A549 (cell line): Measurements from ENCODE around the gene IFRD1. TPM values are rescaled to one million over a fixed set of nuclear protein-coding genes. Genes with fewer than 3 reads are reported as not detected.

Source experiments
- ATAC-seq, 2 experiments: fragments of 200-7000 bp in 1 of 2; fragments of >200 bp in 1 of 2; cut with Nextera tagmentation in 1 of 2; cut with Tn5 transposase in 1 of 2; 3 replicates each; pipeline versions ENCODE4 v1.8.0 to v1.9.1; 2018 to 2020; ENCODE audit warnings: mild to moderate bottlenecking in 1 of 2, moderate library complexity in 1 of 2
- CTCF ChIA-PET: fragments of 300-600 bp; sonication (Branson Sonifier 250); formaldehyde crosslinking; extraction: SDS; loops from one replicate; lab custom pipeline; 2021; ENCODE audit warnings: antibody characterized with exemption, inconsistent platforms; lab: Yijun Ruan, JAX
- POLR2A ChIA-PET: fragments of 350-600 bp; formaldehyde crosslinking; extraction: SDS; loops from one replicate; lab custom pipeline; 2021; ENCODE audit warnings: antibody characterized with exemption, inconsistent platforms; lab: Yijun Ruan, JAX
- DNase-seq, 2 experiments: peaks; one replicate each; pipeline versions ENCODE4 v3.0.0 to v3.0.0-alpha.2; 2011 to 2016; ENCODE audit warnings: low read depth in 1 of 2, low spot score in 1 of 2
- FAIRE-seq: peaks from 2 replicates; lab custom pipeline; 2011; peaks lifted over from hg19 to GRCh38; lab: Jason Lieb, UNC
- H3K27ac ChIP-seq, 2 experiments: fragments of >200 bp; sonication (Bioruptor Twin); formaldehyde crosslinking; 3 replicates each; pipeline ENCODE4 v1.5.1; 2016 to 2017
- H3K4me1 ChIP-seq: fragments of >200 bp; sonication (Bioruptor Twin); formaldehyde crosslinking; 3 replicates; pipeline ENCODE4 v1.6.1; 2016
- H3K4me2 ChIP-seq: fragments of >200 bp; sonication (Bioruptor Twin); formaldehyde crosslinking; 3 replicates; pipeline ENCODE4 v1.6.1; 2016
- H3K4me3 ChIP-seq: fragments of >200 bp; sonication (Bioruptor Twin); formaldehyde crosslinking; 3 replicates; pipeline ENCODE4 v1.5.1; 2016
- H3K9me3 ChIP-seq: fragments of >200 bp; sonication (Bioruptor Twin); formaldehyde crosslinking; 3 replicates; pipeline ENCODE4 v1.6.1; 2016
- ATOH8 ChIP-seq: fragments of 250-450 bp; sonication (Bioruptor Pico); IDR thresholded peaks from 2 replicates; pipeline ENCODE4 v1.5.0; 2020; ENCODE audit warnings: low read depth, mild to moderate bottlenecking, moderate library complexity
- BCL3 ChIP-seq: fragments of >200 bp; sonication (Bioruptor Twin); formaldehyde crosslinking; IDR thresholded peaks from 3 replicates; pipeline ENCODE4 v1.6.1; 2016
- BHLHE40 ChIP-seq: IDR thresholded peaks from 2 replicates; pipeline ENCODE4 v1.6.1; 2012; ENCODE audit warnings: low read depth, low read length, inconsistent platforms
- CBX2 ChIP-seq: fragments of 200-600 bp; sonication (generic); IDR thresholded peaks from 2 replicates; pipeline ENCODE4 v1.6.1; 2016; ENCODE audit warnings: low read depth, mild to moderate bottlenecking, borderline replicate concordance
- CBX8 ChIP-seq: fragments of 200-600 bp; sonication (generic); IDR thresholded peaks from 2 replicates; pipeline ENCODE4 v1.6.1; 2016
- CEBPB ChIP-seq, 2 experiments: fragments of >200 bp in 1 of 2; sonication (Bioruptor Twin) in 1 of 2; formaldehyde crosslinking in 1 of 2; IDR thresholded peaks; 2 replicates each; pipeline ENCODE4 v1.6.1; 2012 to 2016
- CHD2 ChIP-seq: fragments of 150-350 bp; IDR thresholded peaks from 2 replicates; pipeline ENCODE4 v1.6.1; 2014; ENCODE audit warnings: low read length; ENCODE audit not compliant: partially characterized antibody
- EHF ChIP-seq: fragments of 250-450 bp; sonication (Bioruptor Pico); IDR thresholded peaks from 2 replicates; pipeline ENCODE4 v1.5.0; 2020; ENCODE audit warnings: mild to moderate bottlenecking
- EHMT2 ChIP-seq: fragments of 200-600 bp; sonication (generic); IDR thresholded peaks from 2 replicates; pipeline ENCODE4 v1.6.1; 2016; ENCODE audit warnings: antibody characterized with exemption, low read depth, mild to moderate bottlenecking, moderate library complexity
- ELK1 ChIP-seq: fragments of 150-350 bp; IDR thresholded peaks from 2 replicates; pipeline ENCODE4 v1.6.1; 2014; ENCODE audit warnings: low read depth, mild to moderate bottlenecking, low read length
- FOSB ChIP-seq: fragments of 250-450 bp; sonication (Bioruptor Pico); IDR thresholded peaks from 2 replicates; pipeline ENCODE4 v1.5.0; 2020; ENCODE audit warnings: mild to moderate bottlenecking, moderate library complexity
- FOSL2 ChIP-seq, 2 experiments: fragments of 450-650 bp in 1 of 2; fragments of >200 bp in 1 of 2; sonication (Bioruptor Twin) in 1 of 2; formaldehyde crosslinking; IDR thresholded peaks; 2 replicates each; pipeline versions ENCODE4 v1.5.0 to v1.6.1; 2016 to 2020; ENCODE audit warnings: mild to moderate bottlenecking in 1 of 2, moderate library complexity in 1 of 2
- FOXS1 ChIP-seq: fragments of 250-450 bp; sonication (Bioruptor Pico); IDR thresholded peaks from 2 replicates; pipeline ENCODE4 v1.5.0; 2020; ENCODE audit warnings: mild to moderate bottlenecking, moderate library complexity
- HOXB13 ChIP-seq: fragments of 250-450 bp; sonication (Bioruptor Pico); IDR thresholded peaks from 2 replicates; pipeline ENCODE4 v1.5.0; 2020; ENCODE audit warnings: low read depth, mild to moderate bottlenecking, moderate library complexity
- KDM1A ChIP-seq: fragments of 200-600 bp; sonication (generic); IDR thresholded peaks from 2 replicates; pipeline ENCODE4 v1.6.1; 2016; ENCODE audit warnings: low read depth, mild to moderate bottlenecking
- KDM5A ChIP-seq: fragments of 200-600 bp; sonication (generic); IDR thresholded peaks from 2 replicates; pipeline ENCODE4 v1.6.1; 2016; ENCODE audit warnings: antibody characterized with exemption, mild to moderate bottlenecking
- MAFK ChIP-seq: fragments of 450-650 bp; IDR thresholded peaks from 2 replicates; pipeline ENCODE4 v1.6.1; 2014; ENCODE audit not compliant: partially characterized antibody
- MAZ ChIP-seq: fragments of 150-350 bp; IDR thresholded peaks from 2 replicates; pipeline ENCODE4 v1.6.1; 2014; ENCODE audit warnings: antibody characterized with exemption, low read depth, low read length, borderline replicate concordance
- MYC ChIP-seq: IDR thresholded peaks from 2 replicates; pipeline ENCODE4 v1.6.1; 2012; ENCODE audit warnings: mild to moderate bottlenecking, inconsistent platforms, low read length, improper control_type of control experiment, borderline replicate concordance
- NPAS2 ChIP-seq: fragments of 250-450 bp; sonication (Bioruptor Pico); IDR thresholded peaks from 2 replicates; pipeline ENCODE4 v1.8.0; 2022; ENCODE audit warnings: mild to moderate bottlenecking, moderate library complexity, borderline replicate concordance
- NR3C1 ChIP-seq: fragments of >200 bp; sonication (Bioruptor Twin); formaldehyde crosslinking; IDR thresholded peaks from 3 replicates; pipeline ENCODE4 v1.6.1; 2017
- PBX3 ChIP-seq: IDR thresholded peaks from 2 replicates; pipeline ENCODE4 v1.6.1; 2012
- PHF8 ChIP-seq: fragments of 200-600 bp; sonication (generic); IDR thresholded peaks from 2 replicates; pipeline ENCODE4 v1.6.1; 2016; ENCODE audit warnings: low read depth, mild to moderate bottlenecking, antibody characterized with exemption, moderate library complexity, borderline replicate concordance
- POLR2A ChIP-seq: IDR thresholded peaks from 2 replicates; pipeline ENCODE4 v1.6.1; 2012; ENCODE audit warnings: mild to moderate bottlenecking, low read length
- POLR2AphosphoS2 ChIP-seq: conservative IDR thresholded peaks from 2 replicates; pipeline ENCODE4 v1.6.1; 2012; ENCODE audit warnings: low read length, improper control_type of control experiment, inconsistent platforms
- RARB ChIP-seq: fragments of 250-450 bp; sonication (Bioruptor Pico); IDR thresholded peaks from 2 replicates; pipeline ENCODE4 v1.8.0; 2021; ENCODE audit warnings: mild to moderate bottlenecking, moderate library complexity
- SMC3 ChIP-seq: fragments of >200 bp; sonication (Bioruptor Twin); formaldehyde crosslinking; IDR thresholded peaks from 3 replicates; pipeline ENCODE4 v1.6.1; 2018; ENCODE audit warnings: inconsistent platforms
- SREBF2 ChIP-seq: fragments of 450-650 bp; IDR thresholded peaks from 2 replicates; pipeline ENCODE4 v1.6.1; 2014; ENCODE audit warnings: mild to moderate bottlenecking, moderate library complexity
- TFCP2L1 ChIP-seq: fragments of 250-450 bp; sonication (Bioruptor Pico); IDR thresholded peaks from 2 replicates; pipeline ENCODE4 v1.5.0; 2021; ENCODE audit warnings: mild to moderate bottlenecking
- TP53 ChIP-seq: fragments of 250-450 bp; sonication (Bioruptor Pico); IDR thresholded peaks from 2 replicates; pipeline ENCODE4 v1.5.0; 2021; ENCODE audit warnings: mild to moderate bottlenecking, moderate library complexity
- USF2 ChIP-seq: fragments of 450-650 bp; IDR thresholded peaks from 2 replicates; pipeline ENCODE4 v1.6.1; 2014; ENCODE audit warnings: antibody characterized with exemption
- ZFP36 ChIP-seq: fragments of 450-650 bp; IDR thresholded peaks from 2 replicates; pipeline ENCODE4 v1.6.1; 2014; ENCODE audit warnings: borderline replicate concordance; ENCODE audit not compliant: partially characterized antibody
- ZSCAN20 ChIP-seq: fragments of 250-450 bp; sonication (Bioruptor Pico); IDR thresholded peaks from 2 replicates; pipeline ENCODE4 v1.8.0; 2022; ENCODE audit warnings: mild to moderate bottlenecking, moderate library complexity
- WGBS: methylation state at CpG from one replicate; pipeline ENCODE4 v1.1.6; 2017; ENCODE audit errors: missing lambda C conversion rate; 5-methylcytosine and 5-hydroxymethylcytosine counted together
- polyA plus RNA-seq, 4 experiments: library from polyadenylated mRNA; depleted of rRNA in 3 of 4; stranded (reverse); fragments of >200 nt; fragmentation: RNase III in 1 of 4; extraction: RNeasy Plus Mini Kit Qiagen cat#74134 plus additional on column Dnase treatment in 1 of 4; gene quantifications; 2 replicates in 3 of 4; 3 replicates in 1 of 4; pipeline ENCODE4 v1.2.3, GENCODE V29; 2011 to 2017
- TF ChIP-seq, protein P1 (sequence below): IDR thresholded peaks from 2 replicates; pipeline ENCODE4 v1.6.1; 2012
- TF ChIP-seq, protein P2 (sequence below): IDR thresholded peaks from 2 replicates; pipeline ENCODE4 v1.6.1; 2012; ENCODE audit warnings: low read depth, borderline replicate concordance

IFRD1 gene
- polyA plus RNA-seq, 2 of the 4 experiments (the other 2 are of a cell fraction): 38.8 to 129 TPM

- ATAC-seq (peak; percentile 85 to 91), FAIRE-seq (no peak), DNase-seq (peak; percentile 85 to 96)
- ChIA-PET CTCF (interaction anchor here (0.8 to 1.7 kb wide), 11 partner anchors 8 to 710 kb away, joined by 3 to 5 read pairs (median 3); no protein-coding TSS in a partner anchor), POLR2A (interaction anchor here (0.8 to 3.9 kb wide), 24 partner anchors 9 to 698 kb away, joined by 3 to 89 read pairs (median 7); partner anchors contain the start of genes DOCK4, LSMEM1 and ZNF277)
- peak overlapping the region; percentile 91 to 93 for H3K27ac ChIP-seq
- H3K4me2 ChIP-seq: peak overlapping the region; percentile 83
- peaks cover 37% of the 10 kb centered on the region for H3K4me1 ChIP-seq
- H3K9me3 ChIP-seq: no peaks in the 10 kb centered on the region
- 1% methylated on average over 46 of the region's 57 CpGs for WGBS
- H3K4me3 ChIP-seq: peak overlapping the region; percentile 83
- no peak for TF ChIP-seq POLR2A
- TF ChIP-seq ELK1: no peak
- TF ChIP-seq RARB (CRISPR knock-in tag): no peak
- no peak for TF ChIP-seq HOXB13
- TF ChIP-seq MYC: peak; percentile 52; the same call in 1 of the 2 replicates
- TF ChIP-seq PBX3: no peak
- TF ChIP-seq FOXS1 (CRISPR knock-in tag): no peak
- peak; percentile 30 for TF ChIP-seq PHF8
- no peak for TF ChIP-seq CBX2
- no peak for TF ChIP-seq FOSB (CRISPR knock-in tag)
- no peak for TF ChIP-seq USF2
- TF ChIP-seq, protein P1, sequence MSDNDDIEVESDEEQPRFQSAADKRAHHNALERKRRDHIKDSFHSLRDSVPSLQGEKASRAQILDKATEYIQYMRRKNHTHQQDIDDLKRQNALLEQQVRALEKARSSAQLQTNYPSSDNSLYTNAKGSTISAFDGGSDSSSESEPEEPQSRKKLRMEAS: peak; percentile 69
- TF ChIP-seq NR3C1: no peak
- no peak for TF ChIP-seq FOSL2 (IDR thresholded peaks at IDR 0.05)
- peak; percentile 30; the same call in 1 of the 2 replicates for TF ChIP-seq FOSL2 (CRISPR knock-in tag; IDR thresholded peaks at IDR 0.05)
- TF ChIP-seq POLR2AphosphoS2: no peak
- no peak for TF ChIP-seq KDM1A
- TF ChIP-seq BHLHE40: no peak
- no peak for TF ChIP-seq ZFP36
- no peak for TF ChIP-seq KDM5A
- TF ChIP-seq BCL3: no peak
- TF ChIP-seq EHF (CRISPR knock-in tag): no peak
- no peak for TF ChIP-seq MAFK
- TF ChIP-seq MAZ: no peak
- peak; percentile 28 to 67; a peak in 2 of 4 replicates for TF ChIP-seq CEBPB (IDR thresholded peaks at IDR 0.05)
- no peak for TF ChIP-seq ATOH8 (CRISPR knock-in tag)
- TF ChIP-seq CBX8: no peak
- TF ChIP-seq NPAS2 (CRISPR knock-in tag): no peak
- TF ChIP-seq SREBF2: no peak
- TF ChIP-seq EHMT2: no peak
- peak; percentile 80; the same call in 1 of the 2 replicates for TF ChIP-seq TFCP2L1
- TF ChIP-seq CHD2: peak; percentile 93
- TF ChIP-seq ZSCAN20 (CRISPR knock-in tag): no peak
- no peak for TF ChIP-seq TP53
- TF ChIP-seq, protein P2, sequence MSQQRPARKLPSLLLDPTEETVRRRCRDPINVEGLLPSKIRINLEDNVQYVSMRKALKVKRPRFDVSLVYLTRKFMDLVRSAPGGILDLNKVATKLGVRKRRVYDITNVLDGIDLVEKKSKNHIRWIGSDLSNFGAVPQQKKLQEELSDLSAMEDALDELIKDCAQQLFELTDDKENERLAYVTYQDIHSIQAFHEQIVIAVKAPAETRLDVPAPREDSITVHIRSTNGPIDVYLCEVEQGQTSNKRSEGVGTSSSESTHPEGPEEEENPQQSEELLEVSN: peak; percentile 60
- no peak for TF ChIP-seq SMC3
These were observed 824 bp downstream of the IFRD1 start for GRCh38 chr7:112450807-112451761.
